Sigmoid colon (tissue), 4 donors: ENCODE measurements around the gene WDR87.

Experiments used
- POLR2A ChIP-seq, 2 donors: fragments of 450-650 bp; IDR thresholded peaks; one replicate each; pipeline ENCODE4 v1.6.1; 2016; ENCODE audit warnings: antibody characterized with exemption in 2 of 2, mild to moderate bottlenecking in 2 of 2, moderate library complexity in 2 of 2
- POLR2AphosphoS5 ChIP-seq, 4 donors: sonication (generic); formaldehyde crosslinking; IDR thresholded peaks; one replicate each; pipeline ENCODE4 v1.6.1; 2017; ENCODE audit warnings: antibody characterized with exemption in 4 of 4

- TF ChIP-seq POLR2AphosphoS5 (IDR thresholded peaks at IDR 0.05): no peak
- no peak for TF ChIP-seq POLR2A (IDR thresholded peaks at IDR 0.05)
These were observed 29.2 kb downstream of the WDR87 start for GRCh38 chr19:37877147-37877546.
